GM21367 (cell line): Measurements from ENCODE around the gene TBX21.
"Not testable (repeated sequence)": the region's sequence is repeated elsewhere in the genome, so short reads cannot be mapped to it uniquely, and the experiment has no call there.

ENCODE experiments used
- ATAC-seq: cut with Tn5 transposase; IDR thresholded peaks from one replicate; pipeline ENCODE4 v1.9.1; 2021; ENCODE audit not compliant: unreplicated experiment

Gene TBX21

GRCh38 chr17:47762728-47763127 lies 29.7 kb downstream of the TBX21 start:
- no peak for ATAC-seq

- no peak for ATAC-seq
These were observed 31.0 kb downstream of the TBX21 start for GRCh38 chr17:47763913-47764582.

GRCh38 chr17:47773649-47774048 lies 40.6 kb downstream of the TBX21 start:
- not testable (repeated sequence) for ATAC-seq

- no peak for ATAC-seq
These were observed 41.3 kb downstream of the TBX21 start for GRCh38 chr17:47774331-47774730.

- no peak for ATAC-seq
These were observed 42.0 kb downstream of the TBX21 start for GRCh38 chr17:47774987-47775580.

- ATAC-seq: no peak
These were observed 43.5 kb downstream of the TBX21 start for GRCh38 chr17:47776330-47777197.

GRCh38 chr17:47778184-47778635 lies 45.2 kb downstream of the TBX21 start:
- no peak for ATAC-seq

- ATAC-seq: no peak
These were observed 48.4 kb downstream of the TBX21 start for GRCh38 chr17:47781397-47781796.

- ATAC-seq: no peak
These were observed 52.6 kb downstream of the TBX21 start for GRCh38 chr17:47785538-47786123.

GRCh38 chr17:47789611-47790561 lies 56.9 kb downstream of the TBX21 start:
- no peak for ATAC-seq

GRCh38 chr17:47791025-47791424 lies 58.0 kb downstream of the TBX21 start:
- no peak for ATAC-seq

- ATAC-seq: no peak
These were observed 59.4 kb downstream of the TBX21 start for GRCh38 chr17:47792457-47792856.

GRCh38 chr17:47792979-47793378 lies 59.9 kb downstream of the TBX21 start:
- ATAC-seq: no peak
